Gastrocnemius medialis (tissue), 4 donors: ENCODE results near the gene MCM8.

Experiments used
- POLR2A ChIP-seq, 2 donors: fragments of 450-650 bp; IDR thresholded peaks; one replicate each; pipeline ENCODE4 v1.6.1; 2017; ENCODE audit warnings: antibody characterized with exemption in 2 of 2, mild to moderate bottlenecking in 2 of 2, moderate library complexity in 2 of 2
- TF ChIP-seq, protein P1 (sequence below), 5 experiments: fragments of 450-650 bp in 3 of 5; fragments of 200-600 bp in 2 of 5; sonication (generic) in 2 of 5; IDR thresholded peaks in 4 of 5; conservative IDR thresholded peaks in 1 of 5; 1 replicate in 4 of 5; 2 replicates in 1 of 5; pipeline ENCODE4 v1.5.1; 2016 to 2019; ENCODE audit warnings: antibody characterized with exemption in 5 of 5, mild to moderate bottlenecking in 3 of 5, moderate library complexity in 3 of 5

DNA sequence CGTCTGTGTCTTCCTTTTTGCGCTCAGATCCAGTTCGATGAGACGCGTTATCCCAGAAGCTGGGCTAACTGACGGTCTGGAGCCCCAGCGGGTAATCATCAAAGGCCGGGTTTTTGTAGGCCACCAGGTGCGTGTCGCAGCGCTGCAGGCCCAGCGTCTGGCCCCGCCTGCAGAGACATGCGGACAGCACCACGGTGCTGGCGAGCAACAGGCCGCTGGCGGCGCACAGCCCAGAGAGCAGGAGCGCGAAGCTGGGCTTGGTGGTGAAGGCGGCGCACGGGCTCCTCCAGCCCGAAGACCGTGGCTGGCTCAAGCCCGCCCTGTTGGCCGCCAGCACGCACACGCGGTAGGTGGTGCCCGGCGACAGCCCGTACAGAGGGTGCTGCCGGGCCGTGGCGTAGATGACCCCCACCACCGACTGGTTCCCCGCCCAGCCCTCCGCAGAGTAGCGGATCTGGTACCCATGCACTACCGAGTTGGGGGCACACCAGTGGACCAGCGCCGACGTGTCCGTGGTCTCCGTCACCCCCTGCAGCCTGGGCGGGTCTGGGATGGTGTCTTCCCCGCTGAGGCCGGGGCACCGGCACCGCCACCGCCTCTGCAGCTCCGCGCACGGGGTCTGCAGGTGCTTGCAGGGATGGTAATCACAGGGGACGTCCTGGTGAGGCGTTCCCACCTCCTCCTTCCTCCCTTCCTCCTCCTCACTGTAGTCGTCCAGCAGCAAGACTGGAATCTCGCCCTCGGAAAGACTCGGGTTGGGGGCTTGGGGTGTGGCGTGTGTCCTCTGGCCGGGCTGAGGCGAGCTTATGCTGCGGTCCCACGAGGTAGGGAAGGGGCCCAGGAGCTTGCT lies 90.7 kb downstream of the MCM8 start:
- TF ChIP-seq, protein P1, sequence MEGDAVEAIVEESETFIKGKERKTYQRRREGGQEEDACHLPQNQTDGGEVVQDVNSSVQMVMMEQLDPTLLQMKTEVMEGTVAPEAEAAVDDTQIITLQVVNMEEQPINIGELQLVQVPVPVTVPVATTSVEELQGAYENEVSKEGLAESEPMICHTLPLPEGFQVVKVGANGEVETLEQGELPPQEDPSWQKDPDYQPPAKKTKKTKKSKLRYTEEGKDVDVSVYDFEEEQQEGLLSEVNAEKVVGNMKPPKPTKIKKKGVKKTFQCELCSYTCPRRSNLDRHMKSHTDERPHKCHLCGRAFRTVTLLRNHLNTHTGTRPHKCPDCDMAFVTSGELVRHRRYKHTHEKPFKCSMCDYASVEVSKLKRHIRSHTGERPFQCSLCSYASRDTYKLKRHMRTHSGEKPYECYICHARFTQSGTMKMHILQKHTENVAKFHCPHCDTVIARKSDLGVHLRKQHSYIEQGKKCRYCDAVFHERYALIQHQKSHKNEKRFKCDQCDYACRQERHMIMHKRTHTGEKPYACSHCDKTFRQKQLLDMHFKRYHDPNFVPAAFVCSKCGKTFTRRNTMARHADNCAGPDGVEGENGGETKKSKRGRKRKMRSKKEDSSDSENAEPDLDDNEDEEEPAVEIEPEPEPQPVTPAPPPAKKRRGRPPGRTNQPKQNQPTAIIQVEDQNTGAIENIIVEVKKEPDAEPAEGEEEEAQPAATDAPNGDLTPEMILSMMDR (IDR thresholded peaks at IDR 0.05 in 4 of 5, conservative IDR thresholded peaks at IDR 0.05 in 1 of 5), result no peak
- TF ChIP-seq POLR2A (IDR thresholded peaks at IDR 0.05), result no peak
